ENCODE measurements around the gene AP2S1.

DNA sequence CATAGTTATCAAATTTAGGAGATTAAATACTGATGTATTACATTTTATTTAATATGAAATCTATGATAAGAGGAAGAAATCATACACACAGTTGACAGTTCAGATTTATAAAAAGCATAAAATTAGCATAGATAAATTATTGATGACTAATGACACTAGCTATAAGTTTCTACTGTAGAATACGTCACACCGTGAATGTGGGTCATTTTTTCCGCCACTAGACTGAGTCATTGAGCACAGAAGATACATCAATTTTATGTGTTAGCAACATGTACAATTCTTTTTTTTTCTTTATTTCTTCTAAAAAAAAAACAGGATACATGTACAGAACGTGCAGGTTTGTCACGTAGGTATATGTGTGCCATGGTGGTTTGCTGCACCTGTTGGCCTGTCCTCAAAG is 22.2 kb downstream of the AP2S1 start:
- TF ChIP-seq, protein P1, sequence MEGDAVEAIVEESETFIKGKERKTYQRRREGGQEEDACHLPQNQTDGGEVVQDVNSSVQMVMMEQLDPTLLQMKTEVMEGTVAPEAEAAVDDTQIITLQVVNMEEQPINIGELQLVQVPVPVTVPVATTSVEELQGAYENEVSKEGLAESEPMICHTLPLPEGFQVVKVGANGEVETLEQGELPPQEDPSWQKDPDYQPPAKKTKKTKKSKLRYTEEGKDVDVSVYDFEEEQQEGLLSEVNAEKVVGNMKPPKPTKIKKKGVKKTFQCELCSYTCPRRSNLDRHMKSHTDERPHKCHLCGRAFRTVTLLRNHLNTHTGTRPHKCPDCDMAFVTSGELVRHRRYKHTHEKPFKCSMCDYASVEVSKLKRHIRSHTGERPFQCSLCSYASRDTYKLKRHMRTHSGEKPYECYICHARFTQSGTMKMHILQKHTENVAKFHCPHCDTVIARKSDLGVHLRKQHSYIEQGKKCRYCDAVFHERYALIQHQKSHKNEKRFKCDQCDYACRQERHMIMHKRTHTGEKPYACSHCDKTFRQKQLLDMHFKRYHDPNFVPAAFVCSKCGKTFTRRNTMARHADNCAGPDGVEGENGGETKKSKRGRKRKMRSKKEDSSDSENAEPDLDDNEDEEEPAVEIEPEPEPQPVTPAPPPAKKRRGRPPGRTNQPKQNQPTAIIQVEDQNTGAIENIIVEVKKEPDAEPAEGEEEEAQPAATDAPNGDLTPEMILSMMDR (conservative IDR thresholded peaks at IDR 0.05; ENCODE audit: low read depth, low read length) = no peak
- no peak for TF ChIP-seq EZH2 (IDR thresholded peaks at IDR 0.05; ENCODE audit: borderline replicate concordance, low read depth, low read length, poor library complexity, severe bottlenecking)
